ENCODE data around the gene FGF1. TPM values are rescaled to one million over a fixed set of nuclear protein-coding genes. Genes with fewer than 3 reads are reported as not detected.

Gene FGF1
- polyA plus RNA-seq, 1 of the 3 experiments (the other 2 are of a cell fraction) = 5.3 TPM

GRCh38 chr5:142652563-142652962 is 33.3 kb downstream of the FGF1 start (continued):
- TF ChIP-seq, protein P1, sequence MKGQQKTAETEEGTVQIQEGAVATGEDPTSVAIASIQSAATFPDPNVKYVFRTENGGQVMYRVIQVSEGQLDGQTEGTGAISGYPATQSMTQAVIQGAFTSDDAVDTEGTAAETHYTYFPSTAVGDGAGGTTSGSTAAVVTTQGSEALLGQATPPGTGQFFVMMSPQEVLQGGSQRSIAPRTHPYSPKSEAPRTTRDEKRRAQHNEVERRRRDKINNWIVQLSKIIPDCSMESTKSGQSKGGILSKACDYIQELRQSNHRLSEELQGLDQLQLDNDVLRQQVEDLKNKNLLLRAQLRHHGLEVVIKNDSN (IDR thresholded peaks at IDR 0.05; ENCODE audit: borderline replicate concordance, low read depth) = no peak
- TF ChIP-seq YY1 (IDR thresholded peaks at IDR 0.05; ENCODE audit: low read depth) = no peak
- no peak for TF ChIP-seq RFX5 (IDR thresholded peaks at IDR 0.05; ENCODE audit: low read length)
- no peak for TF ChIP-seq PBX3 (IDR thresholded peaks at IDR 0.05)
- TF ChIP-seq, protein P2, sequence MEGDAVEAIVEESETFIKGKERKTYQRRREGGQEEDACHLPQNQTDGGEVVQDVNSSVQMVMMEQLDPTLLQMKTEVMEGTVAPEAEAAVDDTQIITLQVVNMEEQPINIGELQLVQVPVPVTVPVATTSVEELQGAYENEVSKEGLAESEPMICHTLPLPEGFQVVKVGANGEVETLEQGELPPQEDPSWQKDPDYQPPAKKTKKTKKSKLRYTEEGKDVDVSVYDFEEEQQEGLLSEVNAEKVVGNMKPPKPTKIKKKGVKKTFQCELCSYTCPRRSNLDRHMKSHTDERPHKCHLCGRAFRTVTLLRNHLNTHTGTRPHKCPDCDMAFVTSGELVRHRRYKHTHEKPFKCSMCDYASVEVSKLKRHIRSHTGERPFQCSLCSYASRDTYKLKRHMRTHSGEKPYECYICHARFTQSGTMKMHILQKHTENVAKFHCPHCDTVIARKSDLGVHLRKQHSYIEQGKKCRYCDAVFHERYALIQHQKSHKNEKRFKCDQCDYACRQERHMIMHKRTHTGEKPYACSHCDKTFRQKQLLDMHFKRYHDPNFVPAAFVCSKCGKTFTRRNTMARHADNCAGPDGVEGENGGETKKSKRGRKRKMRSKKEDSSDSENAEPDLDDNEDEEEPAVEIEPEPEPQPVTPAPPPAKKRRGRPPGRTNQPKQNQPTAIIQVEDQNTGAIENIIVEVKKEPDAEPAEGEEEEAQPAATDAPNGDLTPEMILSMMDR (IDR thresholded peaks at IDR 0.05) = no peak
- no peak for TF ChIP-seq RCOR1 (IDR thresholded peaks at IDR 0.05; ENCODE audit: low read length)

- H2AFZ ChIP-seq (ENCODE audit: low read depth) = no peak overlapping the region
- DNase-seq = no peak
- H3K36me3 ChIP-seq (replicated peaks in 1 of 2; ENCODE audit: control insufficient read depth in 1 of 2, insufficient read depth in 2 of 2, low read length in 1 of 2) = no peaks in the 10 kb centered on the region
- H3F3A ChIP-seq (replicated peaks; ENCODE audit: insufficient read depth) = no peaks in the 10 kb centered on the region
- H3K9me2 ChIP-seq = no peaks in the 10 kb centered on the region
- TF ChIP-seq RFX5 (IDR thresholded peaks at IDR 0.05; ENCODE audit: low read length) (no peak), NRF1 (IDR thresholded peaks at IDR 0.05; ENCODE audit: low read depth, low read length) (no peak), MXI1 (IDR thresholded peaks at IDR 0.05; ENCODE audit: low read depth, low read length) (no peak), FOSL2 (IDR thresholded peaks at IDR 0.05; ENCODE audit: borderline replicate concordance, low read depth) (no peak)
- ChIA-PET POLR2A (no interaction called here), CTCF (interaction anchor here (1.3 to 17.5 kb wide), 6 partner anchors 37 to 66 kb away, joined by 3 to 668 read pairs (median 10); no protein-coding TSS in a partner anchor)
- H3K27ac ChIP-seq (ENCODE audit: low read depth in 2 of 2, low read length in 1 of 2) = no peak overlapping the region
- H3K4me1 ChIP-seq (ENCODE audit: control insufficient read depth in 1 of 2, insufficient read depth in 2 of 2, low read depth in 1 of 2, low read length in 1 of 2) = peaks cover 1 to 3% of the 10 kb centered on the region in 2 experiments; a peak in 2 of 4 replicates
- H4K20me1 ChIP-seq (ENCODE audit: insufficient read depth) = no peaks in the 10 kb centered on the region
- no peak overlapping the region for H3K4me2 ChIP-seq
- WGBS (ENCODE audit: low lambda C conversion rate) = 86% methylated on average over 7 of the region's 8 CpGs
- H3K4me3 ChIP-seq (ENCODE audit: low read depth in 2 of 2, low read length in 1 of 2) = no peak overlapping the region
- no peak overlapping the region for H3K9ac ChIP-seq
- H3K9me3 ChIP-seq = no peaks in the 10 kb centered on the region
- no peaks in the 10 kb centered on the region for H3K79me2 ChIP-seq (ENCODE audit: insufficient read depth)
- no peaks in the 10 kb centered on the region for H3K27me3 ChIP-seq (ENCODE audit: insufficient read depth)
These were observed 35.0 kb downstream of the FGF1 start for GRCh38 chr5:142650881-142651280.

- H4K20me1 ChIP-seq (ENCODE audit: insufficient read depth) = no peaks in the 10 kb centered on the region
- no peaks in the 10 kb centered on the region for H3K36me3 ChIP-seq (replicated peaks in 1 of 2; ENCODE audit: control insufficient read depth in 1 of 2, insufficient read depth in 2 of 2, low read length in 1 of 2)
- WGBS (ENCODE audit: low lambda C conversion rate) = 75% methylated on average over 3 of the region's 3 CpGs
- H3K27ac ChIP-seq (ENCODE audit: low read depth in 2 of 2, low read length in 1 of 2) = no peak overlapping the region
- H3F3A ChIP-seq (replicated peaks; ENCODE audit: insufficient read depth) = no peaks in the 10 kb centered on the region
- H3K9ac ChIP-seq = no peak overlapping the region
- H3K9me3 ChIP-seq = no peaks in the 10 kb centered on the region
- CTCF ChIA-PET = interaction anchor here (1.4 to 17.5 kb wide), 4 partner anchors 39 to 66 kb away, joined by 6 to 668 read pairs (median 50); no protein-coding TSS in a partner anchor
- H3K79me2 ChIP-seq (ENCODE audit: insufficient read depth) = no peaks in the 10 kb centered on the region
- peaks cover 0 to 3% of the 10 kb centered on the region in 2 experiments; a peak in 1 of 4 replicates for H3K4me1 ChIP-seq (ENCODE audit: control insufficient read depth in 1 of 2, insufficient read depth in 2 of 2, low read depth in 1 of 2, low read length in 1 of 2)
- POLR2A ChIA-PET = no interaction called here
- H3K4me3 ChIP-seq (ENCODE audit: low read depth in 2 of 2, low read length in 1 of 2) = no peak overlapping the region
- no peaks in the 10 kb centered on the region for H3K9me2 ChIP-seq
- H2AFZ ChIP-seq (ENCODE audit: low read depth) = no peak overlapping the region
- no peaks in the 10 kb centered on the region for H3K27me3 ChIP-seq (ENCODE audit: insufficient read depth)
- no peak for DNase-seq
- no peak overlapping the region for H3K4me2 ChIP-seq
- TF ChIP-seq JUND (IDR thresholded peaks at IDR 0.05) = no peak
- TF ChIP-seq, protein P3, sequence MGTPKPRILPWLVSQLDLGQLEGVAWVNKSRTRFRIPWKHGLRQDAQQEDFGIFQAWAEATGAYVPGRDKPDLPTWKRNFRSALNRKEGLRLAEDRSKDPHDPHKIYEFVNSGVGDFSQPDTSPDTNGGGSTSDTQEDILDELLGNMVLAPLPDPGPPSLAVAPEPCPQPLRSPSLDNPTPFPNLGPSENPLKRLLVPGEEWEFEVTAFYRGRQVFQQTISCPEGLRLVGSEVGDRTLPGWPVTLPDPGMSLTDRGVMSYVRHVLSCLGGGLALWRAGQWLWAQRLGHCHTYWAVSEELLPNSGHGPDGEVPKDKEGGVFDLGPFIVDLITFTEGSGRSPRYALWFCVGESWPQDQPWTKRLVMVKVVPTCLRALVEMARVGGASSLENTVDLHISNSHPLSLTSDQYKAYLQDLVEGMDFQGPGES (IDR thresholded peaks at IDR 0.05; ENCODE audit: low read depth, low read length) = no peak
- no peak for TF ChIP-seq TAF1 (IDR thresholded peaks at IDR 0.05; ENCODE audit: borderline replicate concordance, low read depth, low read length)
- no peak for TF ChIP-seq RFX5 (IDR thresholded peaks at IDR 0.05; ENCODE audit: low read length)
- no peak for TF ChIP-seq NFIC (IDR thresholded peaks at IDR 0.05; ENCODE audit: borderline replicate concordance)
- TF ChIP-seq PBX3 (IDR thresholded peaks at IDR 0.05) = no peak
- TF ChIP-seq POLR2AphosphoS5 (IDR thresholded peaks at IDR 0.05; ENCODE audit: low read depth, low read length) = no peak
- TF ChIP-seq, protein P2 (IDR thresholded peaks at IDR 0.05) = no peak
- no peak for TF ChIP-seq TCF12 (IDR thresholded peaks at IDR 0.05)
- TF ChIP-seq YY1 (IDR thresholded peaks at IDR 0.05; ENCODE audit: low read depth) = no peak
- no peak for TF ChIP-seq RCOR1 (IDR thresholded peaks at IDR 0.05; ENCODE audit: low read length)
- no peak for TF ChIP-seq RXRA (IDR thresholded peaks at IDR 0.05; ENCODE audit: borderline replicate concordance, low read depth)
- TF ChIP-seq MAX (IDR thresholded peaks at IDR 0.05; ENCODE audit: low read depth) = no peak
These were observed 35.8 kb downstream of the FGF1 start for GRCh38 chr5:142650060-142650459.
